Body of pancreas (tissue), 4 donors: ENCODE data around the gene RDH14. TPM values are rescaled to one million over a fixed set of nuclear protein-coding genes. Genes with fewer than 3 reads are reported as not detected.

Experiments
- ATAC-seq: fragments of 150-250 bp; one replicate; pipeline ENCODE4 v1.9.1; 2016
- DNase-seq, 4 donors: peaks; one replicate each; pipeline ENCODE4 v3.0.0-alpha.2; 2019
- H3K27ac ChIP-seq, 4 donors: fragments of 200-600 bp; sonication (generic); 1 replicate in 3 of 4; 2 replicates in 1 of 4; pipeline versions ENCODE4 v1.5.1 to v1.6.1; 2016 to 2019; ENCODE audit warnings: mild to moderate bottlenecking in 1 of 4, mixed read lengths in 1 of 4, moderate library complexity in 1 of 4
- H3K27me3 ChIP-seq, 2 donors: fragments of 200-600 bp; sonication (generic); one replicate each; pipeline ENCODE4 v1.6.0; 2016; ENCODE audit warnings: mild to moderate bottlenecking in 1 of 2
- H3K36me3 ChIP-seq, 2 donors: fragments of 200-600 bp; sonication (generic); replicated peaks in 1 of 2; 2 replicates each; pipeline ENCODE4 v1.5.1; 2016; ENCODE audit warnings: low read depth in 2 of 2; ENCODE audit not compliant: insufficient read depth in 1 of 2
- H3K4me1 ChIP-seq: fragments of 200-600 bp; sonication (generic); one replicate; pipeline ENCODE4 v1.6.0; 2016
- H3K4me3 ChIP-seq, 2 donors: fragments of 200-600 bp; sonication (generic); 1 replicate in 1 of 2; 2 replicates in 1 of 2; pipeline ENCODE4 v1.5.1; 2016 to 2019
- H3K9me3 ChIP-seq, 3 donors: fragments of 200-600 bp; sonication (generic); 1 replicate in 2 of 3; 2 replicates in 1 of 3; pipeline ENCODE4 v1.5.1; 2016
- CTCF ChIP-seq, 7 experiments: fragments of 450-650 bp in 4 of 7; fragments of 200-600 bp in 3 of 7; sonication (generic) in 3 of 7; IDR thresholded peaks; one replicate each; pipeline ENCODE4 v1.5.1; 2016 to 2019; ENCODE audit warnings: antibody characterized with exemption in 7 of 7
- POLR2A ChIP-seq, 3 donors: fragments of 450-650 bp; IDR thresholded peaks; one replicate each; pipeline ENCODE4 v1.6.1; 2016; ENCODE audit warnings: antibody characterized with exemption in 3 of 3, mild to moderate bottlenecking in 2 of 3
- WGBS, 2 donors: methylation state at CpG; one replicate each; pipeline ENCODE4 v1.1.5; 2017; 5-methylcytosine and 5-hydroxymethylcytosine counted together
- intact Hi-C: fragments of 100-400 bp; cut with DNase I; formaldehyde crosslinking; loops from one replicate; pipeline ENCODE4 v1.15.1; 2023
- total RNA-seq, 2 donors: library from RNA; depleted of rRNA; stranded (reverse); fragments of >200 nt; gene quantifications; one replicate each; pipeline ENCODE4 v1.1.0, GENCODE V29; 2016

The RDH14 gene
- total RNA-seq, 2 donors from 2014 or later, result 11.9 to 18.4 TPM

GRCh38 chr2:18598848-18599484 is 38.5 kb upstream of the RDH14 start:
- intact Hi-C loops, result no loop called here
- TF ChIP-seq CTCF (IDR thresholded peaks at IDR 0.05) (no peak), POLR2A (IDR thresholded peaks at IDR 0.05) (no peak)
- WGBS, 2 donors, result 71 to 78% methylated on average over 6 of the region's 6 CpGs
- peaks cover 3% of the 10 kb centered on the region for H3K4me1 ChIP-seq
- H3K36me3 ChIP-seq, result no peaks in the 10 kb centered on the region
- H3K9me3 ChIP-seq, result no peaks in the 10 kb centered on the region
- no peak overlapping the region for H3K27ac ChIP-seq
- no peak for ATAC-seq
- H3K4me3 ChIP-seq, result no peak overlapping the region
- DNase-seq, result no peak
- no peaks in the 10 kb centered on the region for H3K27me3 ChIP-seq

- Histone ChIP-seq H3K36me3 (no peaks in the 10 kb centered on the region), H3K27me3 (no peaks in the 10 kb centered on the region), H3K9me3 (no peaks in the 10 kb centered on the region), H3K27ac (no peak overlapping the region), H3K4me3 (no peak overlapping the region), H3K4me1 (no peaks in the 10 kb centered on the region)
- DNase-seq (no peak), ATAC-seq (no peak)
- WGBS, 2 donors, result 61 to 76% methylated on average over 5 of the region's 5 CpGs
- intact Hi-C loops, result no loop called here
- TF ChIP-seq CTCF (IDR thresholded peaks at IDR 0.05), result no peak
- TF ChIP-seq POLR2A (IDR thresholded peaks at IDR 0.05), result no peak
Measured at GRCh38 chr2:18597618-18598017, 37.2 kb upstream of the RDH14 start.

- no peak overlapping the region for H3K4me3 ChIP-seq
- DNase-seq (no peak), ATAC-seq (no peak)
- 92 to 95% methylated on average over 3 of the region's 3 CpGs for WGBS, 2 donors
- no peaks in the 10 kb centered on the region for H3K27me3 ChIP-seq
- intact Hi-C loops, result no loop called here
- no peaks in the 10 kb centered on the region for H3K36me3 ChIP-seq
- no peaks in the 10 kb centered on the region for H3K4me1 ChIP-seq
- TF ChIP-seq POLR2A (IDR thresholded peaks at IDR 0.05) (no peak), CTCF (IDR thresholded peaks at IDR 0.05) (no peak)
- H3K27ac ChIP-seq, result no peak overlapping the region
- H3K9me3 ChIP-seq, result no peaks in the 10 kb centered on the region
Measured at GRCh38 chr2:18596993-18597392, 36.5 kb upstream of the RDH14 start.

GRCh38 chr2:18593496-18593895 is 33.0 kb upstream of the RDH14 start:
- no peak for DNase-seq
- 94 to 96% methylated on average over 1 of the region's 1 CpG for WGBS, 2 donors
- H3K27ac ChIP-seq, result no peak overlapping the region
- no peaks in the 10 kb centered on the region for H3K27me3 ChIP-seq
- intact Hi-C loops, result no loop called here
- TF ChIP-seq CTCF (IDR thresholded peaks at IDR 0.05), result no peak
- TF ChIP-seq POLR2A (IDR thresholded peaks at IDR 0.05), result no peak
- H3K4me3 ChIP-seq, result no peak overlapping the region
- no peaks in the 10 kb centered on the region for H3K36me3 ChIP-seq
- no peaks in the 10 kb centered on the region for H3K4me1 ChIP-seq
- ATAC-seq, result no peak
- H3K9me3 ChIP-seq, result no peaks in the 10 kb centered on the region

- no peaks in the 10 kb centered on the region for H3K27me3 ChIP-seq
- DNase-seq (no peak), ATAC-seq (no peak)
- H3K27ac ChIP-seq, result no peak overlapping the region
- no peaks in the 10 kb centered on the region for H3K9me3 ChIP-seq
- no peaks in the 10 kb centered on the region for H3K4me1 ChIP-seq
- TF ChIP-seq CTCF (IDR thresholded peaks at IDR 0.05), result no peak
- TF ChIP-seq POLR2A (IDR thresholded peaks at IDR 0.05), result no peak
- 87 to 95% methylated on average over 2 of the region's 2 CpGs for WGBS, 2 donors
- no peaks in the 10 kb centered on the region for H3K36me3 ChIP-seq
- intact Hi-C loops, result no loop called here
- H3K4me3 ChIP-seq, result no peak overlapping the region
Measured at GRCh38 chr2:18592372-18592771, 31.9 kb upstream of the RDH14 start.
